Fibroblast of pulmonary artery (primary cell): ENCODE measurements around the gene POLR1E.

Experiments used
- DNase-seq: peaks from one replicate; pipeline ENCODE4 v3.0.0-alpha.2; 2010; ENCODE audit warnings: low read depth
- H3K4me3 ChIP-seq: replicated peaks from 2 replicates; pipeline ENCODE4 v1.5.1; 2011; ENCODE audit warnings: low read depth, mild to moderate bottlenecking, control low read depth, low read length, moderate library complexity
- CTCF ChIP-seq: IDR thresholded peaks from 2 replicates; pipeline ENCODE4 v1.5.1; 2011; ENCODE audit warnings: mild to moderate bottlenecking, control low read depth, low read length, inconsistent platforms; ENCODE audit errors: missing control alignments

POLR1E gene

GRCh38 chr9:37539634-37540033 lies 53.9 kb downstream of the POLR1E start:
- TF ChIP-seq CTCF: no peak
- DNase-seq: no peak
- no peak overlapping the region for H3K4me3 ChIP-seq

GRCh38 chr9:37540634-37541033 lies 54.9 kb downstream of the POLR1E start:
- no peak overlapping the region for H3K4me3 ChIP-seq
- no peak for DNase-seq
- no peak for TF ChIP-seq CTCF

- DNase-seq: no peak
- H3K4me3 ChIP-seq: no peak overlapping the region
- no peak for TF ChIP-seq CTCF
Measured at GRCh38 chr9:37541465-37541864, 55.7 kb downstream of the POLR1E start.

- DNase-seq: no peak
- no peak overlapping the region for H3K4me3 ChIP-seq
Measured at GRCh38 chr9:37542488-37542887, 56.7 kb downstream of the POLR1E start.

GRCh38 chr9:37542895-37543294 lies 57.1 kb downstream of the POLR1E start:
- no peak for DNase-seq
- TF ChIP-seq CTCF: no peak
- H3K4me3 ChIP-seq: no peak overlapping the region

More at GRCh38 chr9:37542488-37542887, 56.7 kb downstream of the POLR1E start:
- TF ChIP-seq CTCF: no peak

- no peak overlapping the region for H3K4me3 ChIP-seq
- TF ChIP-seq CTCF: no peak
- DNase-seq: no peak
Measured at GRCh38 chr9:37543468-37543867, 57.7 kb downstream of the POLR1E start.

GRCh38 chr9:37547328-37547878 lies 61.7 kb downstream of the POLR1E start:
- TF ChIP-seq CTCF: no peak
- no peak overlapping the region for H3K4me3 ChIP-seq
- DNase-seq: no peak
